ENCODE measurements around the gene C19orf81.

Gene C19orf81

DNA sequence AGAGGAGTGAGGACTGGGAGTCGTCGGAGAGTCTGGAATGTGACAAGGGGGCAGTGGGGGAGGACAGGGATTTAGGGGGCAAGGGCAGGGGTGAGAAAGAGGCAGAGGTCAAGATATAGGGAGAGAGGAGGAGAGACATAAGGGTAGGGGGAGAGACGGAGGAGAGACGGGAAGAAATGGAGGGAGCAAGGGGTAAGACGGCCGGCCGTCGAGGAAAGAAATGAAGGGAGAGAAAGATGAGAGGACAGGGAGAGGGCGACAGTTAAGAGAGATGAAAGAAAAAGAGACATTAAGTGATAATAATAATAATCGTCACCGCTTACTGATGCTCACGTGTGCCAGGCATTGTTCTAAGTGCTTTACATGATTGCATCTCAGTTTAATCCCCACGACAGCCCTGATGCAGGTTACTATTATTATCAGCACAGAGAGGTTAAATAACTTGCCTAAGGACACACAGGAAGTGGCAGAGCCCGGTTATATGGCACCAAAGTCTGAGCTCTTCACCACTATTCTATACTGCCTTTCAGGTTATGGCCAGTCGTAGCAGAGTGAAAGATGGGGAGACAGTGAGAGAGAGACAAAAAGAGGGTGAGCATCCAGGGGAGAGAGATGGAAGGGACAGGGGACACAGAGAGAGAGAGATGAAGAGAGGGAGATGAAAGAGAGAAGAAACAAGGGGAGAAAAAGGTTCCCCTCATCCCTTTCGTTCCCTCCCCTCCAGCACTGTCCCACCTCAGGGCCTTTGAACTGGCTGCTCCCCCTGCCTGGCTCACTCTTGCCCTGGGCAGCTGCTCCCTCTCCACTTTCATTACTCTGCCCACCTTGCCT, 13.6 kb downstream of the C19orf81 start:
- no peak for DNase-seq (ENCODE audit: low spot score)
- TF ChIP-seq, protein P1, sequence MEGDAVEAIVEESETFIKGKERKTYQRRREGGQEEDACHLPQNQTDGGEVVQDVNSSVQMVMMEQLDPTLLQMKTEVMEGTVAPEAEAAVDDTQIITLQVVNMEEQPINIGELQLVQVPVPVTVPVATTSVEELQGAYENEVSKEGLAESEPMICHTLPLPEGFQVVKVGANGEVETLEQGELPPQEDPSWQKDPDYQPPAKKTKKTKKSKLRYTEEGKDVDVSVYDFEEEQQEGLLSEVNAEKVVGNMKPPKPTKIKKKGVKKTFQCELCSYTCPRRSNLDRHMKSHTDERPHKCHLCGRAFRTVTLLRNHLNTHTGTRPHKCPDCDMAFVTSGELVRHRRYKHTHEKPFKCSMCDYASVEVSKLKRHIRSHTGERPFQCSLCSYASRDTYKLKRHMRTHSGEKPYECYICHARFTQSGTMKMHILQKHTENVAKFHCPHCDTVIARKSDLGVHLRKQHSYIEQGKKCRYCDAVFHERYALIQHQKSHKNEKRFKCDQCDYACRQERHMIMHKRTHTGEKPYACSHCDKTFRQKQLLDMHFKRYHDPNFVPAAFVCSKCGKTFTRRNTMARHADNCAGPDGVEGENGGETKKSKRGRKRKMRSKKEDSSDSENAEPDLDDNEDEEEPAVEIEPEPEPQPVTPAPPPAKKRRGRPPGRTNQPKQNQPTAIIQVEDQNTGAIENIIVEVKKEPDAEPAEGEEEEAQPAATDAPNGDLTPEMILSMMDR (IDR thresholded peaks at IDR 0.05; ENCODE audit: extremely low read depth, missing control alignments), result no peak

DNA sequence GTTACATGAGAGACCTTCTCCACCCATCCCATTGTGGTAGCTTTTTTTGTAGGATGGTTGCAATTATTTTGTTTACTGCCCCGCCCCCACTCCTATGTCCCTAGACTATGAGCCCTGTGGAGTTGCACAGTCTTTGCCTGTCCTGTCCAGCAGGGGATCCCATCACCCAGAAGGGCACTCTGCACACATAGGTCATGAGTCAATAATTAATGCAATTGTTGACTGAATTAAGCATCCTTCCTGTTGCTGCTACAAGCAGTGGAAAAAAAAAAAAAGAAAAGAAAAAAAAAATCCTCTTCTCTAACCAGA, 14.2 kb downstream of the C19orf81 start:
- DNase-seq (ENCODE audit: low spot score), result no peak
- TF ChIP-seq, protein P1 (IDR thresholded peaks at IDR 0.05; ENCODE audit: extremely low read depth, missing control alignments), result no peak

DNA sequence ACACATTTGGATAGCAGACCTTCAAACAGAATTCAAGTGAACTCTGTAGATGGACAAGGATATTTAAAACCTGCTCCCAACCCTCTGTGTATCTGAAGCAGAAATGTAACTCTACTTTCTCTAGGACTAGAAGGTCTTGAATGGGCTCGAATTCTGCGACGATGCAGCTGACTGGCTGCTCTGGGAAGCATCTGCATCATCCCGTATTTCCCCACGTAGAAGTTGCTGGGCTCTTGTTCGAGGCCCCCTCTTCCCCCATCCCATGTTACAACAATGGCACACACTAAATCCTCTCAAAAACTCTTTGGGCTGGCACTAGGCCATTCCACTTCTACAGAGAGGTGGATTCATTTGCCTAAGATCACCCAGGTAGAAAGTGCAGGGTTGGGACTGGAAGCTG, 15.0 kb downstream of the C19orf81 start:
- TF ChIP-seq, protein P1 (IDR thresholded peaks at IDR 0.05; ENCODE audit: extremely low read depth, missing control alignments), result no peak
- DNase-seq (ENCODE audit: low spot score), result no peak

DNA sequence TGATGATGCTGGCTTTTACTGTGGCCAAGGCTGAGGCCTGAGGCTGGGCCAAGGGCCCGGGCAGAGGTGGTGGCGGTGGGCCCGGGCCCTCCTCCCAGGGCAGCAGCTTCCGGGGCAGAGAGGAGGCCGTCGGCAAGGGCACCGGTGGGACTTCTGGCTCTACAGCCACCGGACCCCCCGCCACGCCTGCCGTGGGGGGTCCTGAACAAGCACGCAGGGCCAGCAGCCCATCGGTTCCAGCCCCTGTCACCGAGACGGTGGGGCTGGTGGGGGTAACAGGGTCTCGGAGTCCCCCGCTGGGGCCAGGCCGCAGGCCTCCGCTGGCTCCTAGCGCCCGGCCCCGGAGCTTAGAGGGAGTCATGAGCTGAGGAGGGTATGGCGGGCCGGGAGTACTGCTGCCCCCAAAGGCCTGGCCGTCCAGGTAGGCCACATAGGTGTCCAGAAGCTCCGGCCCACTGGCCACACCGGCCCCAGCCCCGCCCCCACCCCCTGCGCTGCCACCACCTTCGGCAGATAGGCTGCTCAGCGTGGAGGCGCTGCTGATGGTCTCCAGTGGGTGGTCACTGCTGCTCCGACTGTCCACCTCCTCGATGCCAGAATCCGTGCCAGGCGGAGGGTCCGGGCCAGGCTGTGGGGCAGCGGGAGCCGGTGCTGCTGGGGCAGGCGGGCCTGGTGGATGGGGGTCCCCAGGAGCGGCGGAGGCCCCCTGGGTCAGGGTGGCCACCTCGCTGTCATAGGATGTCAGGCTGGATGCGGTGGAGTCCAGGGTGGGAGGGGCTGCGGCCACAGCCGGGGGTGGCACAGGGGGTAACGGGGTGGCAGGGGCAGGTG, 17.3 kb downstream of the C19orf81 start:
- TF ChIP-seq, protein P1 (IDR thresholded peaks at IDR 0.05; ENCODE audit: extremely low read depth, missing control alignments), result no peak
- no peak for DNase-seq (ENCODE audit: low spot score)

DNA sequence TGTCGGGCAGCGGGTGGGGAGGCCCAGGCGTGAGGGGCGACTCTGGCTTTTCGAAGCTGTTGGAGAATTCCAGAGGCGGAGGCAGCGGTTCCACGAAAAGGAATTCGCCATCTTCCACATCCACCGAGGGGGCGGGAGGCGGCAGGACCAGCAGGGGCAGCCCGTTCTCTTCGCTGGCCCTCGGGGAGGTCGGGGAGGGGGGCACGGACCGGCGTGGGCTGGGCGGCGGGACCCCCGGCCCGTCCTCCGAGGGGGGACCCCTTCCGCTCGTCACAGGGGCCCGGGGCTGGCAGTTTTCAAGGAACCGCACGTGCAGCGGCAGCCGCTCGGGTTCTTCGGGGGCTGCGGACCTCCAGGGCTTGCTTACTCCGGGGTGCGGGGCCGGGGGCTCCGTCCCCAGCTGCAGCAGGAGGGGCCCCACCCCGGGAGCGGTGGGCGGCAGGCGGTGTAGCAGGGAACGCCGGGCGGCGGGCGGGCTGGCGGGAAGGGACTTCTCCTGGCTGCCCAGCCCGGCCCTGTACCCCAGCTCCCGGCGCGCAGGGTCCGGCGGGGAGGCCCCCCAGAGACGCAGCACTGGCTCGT, 18.0 kb downstream of the C19orf81 start:
- DNase-seq (ENCODE audit: low spot score), result no peak

DNA sequence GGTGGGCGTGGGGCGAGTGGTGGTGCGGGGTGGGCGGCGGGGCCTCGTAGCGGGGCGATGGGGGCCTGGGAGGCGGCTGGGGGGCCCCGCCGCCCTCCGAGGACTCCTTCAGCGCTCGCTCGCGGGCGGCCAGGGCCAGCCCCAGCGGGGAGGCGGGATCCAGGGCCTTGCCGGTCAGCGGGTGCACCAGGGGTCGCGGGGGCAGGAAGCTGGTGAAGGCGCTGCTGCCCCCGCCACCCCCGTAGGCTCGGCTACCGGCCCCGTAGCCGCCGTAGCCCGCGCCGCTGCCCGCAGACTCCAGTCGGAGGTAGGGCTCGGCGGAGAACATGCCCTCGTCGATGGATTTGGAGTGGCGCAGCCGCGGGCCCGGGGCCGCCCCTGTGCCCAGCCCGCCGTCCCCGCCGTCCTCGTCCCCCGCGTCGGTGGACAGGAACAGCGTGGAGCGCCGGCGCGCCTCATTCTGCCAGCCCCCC, 18.6 kb downstream of the C19orf81 start:
- DNase-seq (ENCODE audit: low spot score), result no peak
- TF ChIP-seq, protein P1 (IDR thresholded peaks at IDR 0.05; ENCODE audit: extremely low read depth, missing control alignments), result no peak

More for the DNA sequence above, 18.0 kb downstream of the C19orf81 start:
- TF ChIP-seq, protein P1 (IDR thresholded peaks at IDR 0.05; ENCODE audit: extremely low read depth, missing control alignments), result no peak

DNA sequence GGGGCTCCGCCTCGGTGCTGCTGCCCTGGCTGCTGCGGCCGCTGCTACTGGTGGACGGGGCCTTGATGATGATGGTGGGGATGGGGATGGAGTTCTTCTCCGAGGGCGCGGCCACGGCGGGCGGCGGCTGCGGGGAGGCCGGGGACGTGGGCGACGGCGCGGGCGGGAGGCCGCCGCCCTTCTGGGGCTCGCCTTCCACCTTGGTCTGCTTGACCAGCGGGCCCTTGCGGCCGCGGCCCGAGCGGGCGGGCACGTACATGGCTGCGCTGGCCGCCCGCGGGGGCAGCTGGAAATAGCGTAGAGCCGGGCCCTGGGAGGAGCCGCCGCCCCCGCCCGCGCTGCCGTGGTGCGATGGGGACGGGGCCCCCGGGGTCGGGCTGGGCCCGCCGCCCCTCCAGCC, 19.2 kb downstream of the C19orf81 start:
- TF ChIP-seq, protein P1 (IDR thresholded peaks at IDR 0.05; ENCODE audit: extremely low read depth, missing control alignments), result no peak
- DNase-seq (ENCODE audit: low spot score), result no peak
